ENCODE data around the gene NPRL2.
"Not testable (repeated sequence)": the region's sequence is repeated elsewhere in the genome, so short reads cannot be mapped to it uniquely, and the experiment has no call there.

Gene NPRL2

GRCh38 chr3:50326182-50326541 lies 24.4 kb downstream of the NPRL2 start:
- no peak for DNase-seq

GRCh38 chr3:50325497-50326181 lies 24.9 kb downstream of the NPRL2 start:
- no peak for DNase-seq

GRCh38 chr3:50325113-50325480 lies 25.5 kb downstream of the NPRL2 start:
- DNase-seq = no peak

GRCh38 chr3:50324351-50325112 lies 26.0 kb downstream of the NPRL2 start:
- no peak for DNase-seq

GRCh38 chr3:50323614-50324199 lies 26.9 kb downstream of the NPRL2 start:
- no peak for DNase-seq

- no peak for DNase-seq
These were observed 27.4 kb downstream of the NPRL2 start for GRCh38 chr3:50323092-50323600.

GRCh38 chr3:50322386-50323091 lies 28.0 kb downstream of the NPRL2 start, which contains the start of gene HYAL2:
HYAL2 (minus strand) TSS chr3:50322745; CDS start chr3:50320489, 2,256 bp downstream.
- DNase-seq = no peak

- DNase-seq = no peak
These were observed 28.5 kb downstream of the NPRL2 start for GRCh38 chr3:50322115-50322385.

- DNase-seq = no peak
These were observed 29.1 kb downstream of the NPRL2 start for GRCh38 chr3:50321336-50322114.

- DNase-seq = no peak
These were observed 29.7 kb downstream of the NPRL2 start for GRCh38 chr3:50320853-50321335.

GRCh38 chr3:50319894-50320625 lies 30.5 kb downstream of the NPRL2 start:
- DNase-seq = no peak

GRCh38 chr3:50319181-50319893 lies 31.2 kb downstream of the NPRL2 start:
- DNase-seq = no peak

GRCh38 chr3:50318615-50319014 lies 32.0 kb downstream of the NPRL2 start:
- DNase-seq = no peak

GRCh38 chr3:50318163-50318562 lies 32.4 kb downstream of the NPRL2 start:
- no peak for DNase-seq

- DNase-seq = no peak
These were observed 33.3 kb downstream of the NPRL2 start for GRCh38 chr3:50317300-50317699.

GRCh38 chr3:50316657-50317242 lies 33.8 kb downstream of the NPRL2 start:
- no peak for DNase-seq

GRCh38 chr3:50314816-50315215 lies 35.8 kb downstream of the NPRL2 start:
- DNase-seq = no peak

GRCh38 chr3:50314342-50314741 lies 36.2 kb downstream of the NPRL2 start:
- DNase-seq = no peak

- DNase-seq = not testable (repeated sequence)
These were observed 38.5 kb downstream of the NPRL2 start for GRCh38 chr3:50312041-50312440.

GRCh38 chr3:50304601-50305000 lies 46.0 kb downstream of the NPRL2 start:
- no peak for DNase-seq
